ENCODE data around the gene PXMP2. TPM values are rescaled to one million over a fixed set of nuclear protein-coding genes. Genes with fewer than 3 reads are reported as not detected.
A peak's percentile ranks its signal among the peaks of the same experiment; 100 is the strongest.

The PXMP2 gene
- total and polyA plus RNA-seq, 2 of the 8 experiments (the other 6 are each of a cell fraction or from before 2014, with no cell fraction given): 13.8 to 15.1 TPM

DNA sequence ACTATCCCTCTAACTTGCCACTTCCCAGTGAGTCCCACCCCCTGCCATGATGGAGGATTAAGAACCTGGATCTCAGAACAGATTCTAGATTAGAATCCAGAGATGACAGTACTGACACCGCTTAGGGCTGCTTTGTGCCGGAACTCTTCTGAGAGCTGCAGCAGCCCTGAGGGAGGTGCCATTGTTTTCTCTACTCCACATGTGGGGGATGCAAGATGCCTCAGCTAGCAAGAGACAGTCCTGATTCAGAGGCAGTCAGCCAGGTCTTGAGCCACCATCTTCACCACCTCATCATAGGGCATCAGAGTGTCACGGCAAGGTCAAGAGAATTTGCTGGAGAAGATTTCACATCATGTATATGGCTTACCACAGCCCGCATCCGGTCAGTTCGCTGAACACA is 19.9 kb downstream of the PXMP2 start:
- H2BK20ac ChIP-seq (ENCODE audit: low read length): no peak overlapping the region
- H3K79me2 ChIP-seq (ENCODE audit: control insufficient read depth in 1 of 2, insufficient read depth in 2 of 2, low read length in 2 of 2): peaks cover 6 to 11% of the 10 kb centered on the region in 2 experiments
- no peak overlapping the region for H4K5ac ChIP-seq (ENCODE audit: insufficient read length, low read depth, low read length)
- no peak overlapping the region; the same call in 1 of the 2 replicates for H2BK5ac ChIP-seq (ENCODE audit: low read depth, low read length)
- 94% methylated on average over 6 of the region's 6 CpGs; no CpG with 5 or more reads in 1 of the 2 experiments for WGBS, 2 experiments (ENCODE audit: extremely low coverage in 1 of 2, insufficient coverage in 1 of 2, insufficient read length in 1 of 2, insufficient replicate concordance in 2 of 2, low coverage in 1 of 2, low lambda C conversion rate in 2 of 2, missing lambda C conversion rate in 1 of 2)
- H4K8ac ChIP-seq (ENCODE audit: extremely low read depth, insufficient read depth, low read length): no peak overlapping the region
- H3K4me2 ChIP-seq (ENCODE audit: insufficient read depth in 1 of 2, low read depth in 2 of 2, low read length in 2 of 2): no peak overlapping the region
- H4K91ac ChIP-seq (replicated peaks; ENCODE audit: insufficient read length, low read length): no peak overlapping the region
- TF ChIP-seq CREB1 (IDR thresholded peaks at IDR 0.05) (no peak), RXRA (IDR thresholded peaks at IDR 0.05; ENCODE audit: insufficient read depth, low read depth, low read length) (no peak), BCL11A (IDR thresholded peaks at IDR 0.05; ENCODE audit: low read depth in 2 of 2, low read length in 2 of 2) (no peak)
- no peaks in the 10 kb centered on the region; the same call in 1 of the 2 replicates for H3K79me1 ChIP-seq (ENCODE audit: low read depth, low read length)
- 0 out of 2 replicates have a peak overlapping the region, but pooled peaks have one; percentile 9 for H2AK5ac ChIP-seq (ENCODE audit: low read depth, low read length)
- FAIRE-seq (no peak), DNase-seq (ENCODE audit: low read depth in 1 of 2, low spot score in 2 of 2) (no peak)
- no peak overlapping the region for H3K14ac ChIP-seq (ENCODE audit: insufficient read length)
- no peak overlapping the region for H3K4me3 ChIP-seq (ENCODE audit: extremely low read depth in 1 of 4, insufficient read depth in 2 of 4, low read depth in 3 of 4, low read length in 4 of 4)
- H3K27me3 ChIP-seq (replicated peaks in 1 of 4; ENCODE audit: control insufficient read depth in 3 of 4, extremely low read depth in 1 of 4, insufficient read depth in 3 of 4, low read length in 3 of 4): no peaks in the 10 kb centered on the region
- ChIA-PET CTCF (ENCODE audit: partially characterized antibody) (no interaction called here), POLR2A (ENCODE audit: partially characterized antibody) (interaction anchor here (0.9 to 3.8 kb wide), 6 partner anchors 8 to 50 kb away, joined by 3 to 17 read pairs (median 5); no protein-coding TSS in a partner anchor)
- no peaks in the 10 kb centered on the region; a peak in 2 of 7 replicates for H3K4me1 ChIP-seq (replicated peaks in 1 of 4; ENCODE audit: control insufficient read depth in 3 of 4, insufficient read depth in 4 of 4, low read length in 3 of 4)
- no peaks in the 10 kb centered on the region; a peak in 1 of 4 replicates for H3K9me3 ChIP-seq (ENCODE audit: insufficient read depth in 2 of 2, low read depth in 1 of 2, low read length in 1 of 2)
- no peak overlapping the region for H2BK120ac ChIP-seq (replicated peaks; ENCODE audit: low read depth, low read length)
- H3K23me2 ChIP-seq (ENCODE audit: low read depth, low read length): peaks cover 6% of the 10 kb centered on the region; the same call in 1 of the 2 replicates
- no peak overlapping the region for H3K56ac ChIP-seq (replicated peaks; ENCODE audit: insufficient read length, low read depth, low read length)
- peaks cover 0 to 2% of the 10 kb centered on the region in 2 experiments for H4K20me1 ChIP-seq (replicated peaks in 1 of 2; ENCODE audit: control insufficient read depth in 1 of 2, insufficient read depth in 2 of 2, low read length in 2 of 2)
- no peak overlapping the region for H2AFZ ChIP-seq (ENCODE audit: low read length)
- no peak overlapping the region for H3K23ac ChIP-seq (ENCODE audit: insufficient read length)
- peaks cover 0 to 4% (median 0%) of the 10 kb centered on the region in 4 experiments; a peak in 1 of 8 replicates for H3K36me3 ChIP-seq (ENCODE audit: control insufficient read depth in 2 of 4, insufficient read depth in 4 of 4, low read length in 3 of 4)
- H3K9ac ChIP-seq (replicated peaks in 1 of 4; ENCODE audit: extremely low read depth in 1 of 4, low read depth in 3 of 4, low read length in 3 of 4): no peak overlapping the region
- H3K27ac ChIP-seq (ENCODE audit: low read depth, low read length): no peak overlapping the region
- no peak overlapping the region for H3K18ac ChIP-seq (ENCODE audit: extremely low read depth, low read length)
- H3K4ac ChIP-seq (replicated peaks; ENCODE audit: insufficient read length, low read depth, low read length): no peak overlapping the region
- H2BK15ac ChIP-seq (ENCODE audit: low read length): no peak overlapping the region
- no peak overlapping the region for H2BK12ac ChIP-seq (ENCODE audit: low read depth, low read length)
